ENCODE data around the gene SOX5.

DNA sequence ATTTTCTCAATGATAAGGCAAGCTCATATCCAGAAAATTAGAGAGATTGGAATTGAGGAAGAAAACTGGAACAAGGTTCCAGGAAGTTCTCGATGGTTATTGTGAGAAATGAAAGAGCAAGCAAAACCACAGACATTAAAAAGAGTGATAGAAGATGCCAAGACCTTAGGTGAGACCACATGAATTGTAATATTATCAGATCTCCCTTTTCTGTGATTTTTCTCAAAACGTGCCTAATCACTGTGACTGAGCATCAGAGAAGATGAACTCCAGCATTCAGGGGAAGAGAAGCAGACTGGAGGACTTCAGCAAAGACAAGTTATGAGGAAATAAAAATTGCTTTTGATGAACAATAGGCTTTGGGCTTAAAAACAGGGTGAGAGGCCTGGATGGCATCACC is 278.8 kb downstream of the SOX5 start:
- TF ChIP-seq CTCF (IDR thresholded peaks at IDR 0.05; ENCODE audit: poor library complexity) = no peak
- no peak for TF ChIP-seq EZH2phosphoT487 (IDR thresholded peaks at IDR 0.05; ENCODE audit: low read depth, severe bottlenecking, unreplicated experiment)
- TF ChIP-seq EZH2 (IDR thresholded peaks at IDR 0.05; ENCODE audit: borderline replicate concordance) = no peak

Measured in hepatocyte (in vitro differentiated cells).